ENCODE data around the gene TMTC2.

DNA sequence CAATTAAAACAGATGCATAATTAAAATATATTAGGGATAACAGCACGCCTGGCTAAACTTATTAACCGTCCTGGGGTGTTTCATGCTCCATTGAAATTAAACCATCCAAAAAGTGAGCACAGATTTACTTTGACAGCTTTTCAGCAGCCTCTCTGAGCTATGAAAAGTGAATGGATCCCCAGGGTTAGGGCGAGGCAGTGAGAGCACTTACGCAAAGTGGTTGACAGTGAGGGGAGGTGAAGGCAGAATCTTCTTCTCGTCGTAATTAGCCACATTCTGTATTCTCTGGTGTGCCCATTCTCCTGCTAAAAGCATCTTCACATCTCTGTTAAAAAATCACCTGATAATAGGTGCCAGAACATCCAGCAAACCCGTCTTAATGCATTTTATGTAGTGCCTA, 1.9 kb downstream of the TMTC2 start:
- TF ChIP-seq POLR2AphosphoS5 (IDR thresholded peaks at IDR 0.05; ENCODE audit: borderline replicate concordance, low read depth, low read length) (no peak), EZH2 (IDR thresholded peaks at IDR 0.05) (no peak), FOXP2 (optimal IDR thresholded peaks at IDR 0.05; ENCODE audit: control extremely low read depth, extremely low read length, insufficient read depth) (no peak)

All from SK-N-MC (cell line).